Measurements from ENCODE around the gene TRIL.

DNA sequence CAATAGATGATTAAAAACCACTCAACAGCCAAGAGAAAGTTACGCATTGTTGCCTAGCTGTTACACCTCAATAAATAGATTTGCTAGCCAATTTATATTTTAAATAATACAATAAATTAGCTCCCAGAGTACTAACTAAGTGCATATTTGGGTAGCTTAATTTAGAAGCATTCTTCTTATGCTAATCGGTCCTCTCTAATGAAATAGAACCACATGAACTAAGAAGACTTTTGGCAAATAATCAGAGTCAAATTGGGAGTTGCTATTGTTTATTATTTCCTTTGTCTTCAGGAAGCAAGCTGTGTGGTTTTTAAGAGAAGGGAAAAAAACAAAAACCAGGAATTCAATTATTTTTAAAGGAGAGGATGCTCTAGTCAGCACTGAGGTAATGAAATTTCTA is 49.0 kb upstream of the TRIL start:
- TF ChIP-seq, protein P1, sequence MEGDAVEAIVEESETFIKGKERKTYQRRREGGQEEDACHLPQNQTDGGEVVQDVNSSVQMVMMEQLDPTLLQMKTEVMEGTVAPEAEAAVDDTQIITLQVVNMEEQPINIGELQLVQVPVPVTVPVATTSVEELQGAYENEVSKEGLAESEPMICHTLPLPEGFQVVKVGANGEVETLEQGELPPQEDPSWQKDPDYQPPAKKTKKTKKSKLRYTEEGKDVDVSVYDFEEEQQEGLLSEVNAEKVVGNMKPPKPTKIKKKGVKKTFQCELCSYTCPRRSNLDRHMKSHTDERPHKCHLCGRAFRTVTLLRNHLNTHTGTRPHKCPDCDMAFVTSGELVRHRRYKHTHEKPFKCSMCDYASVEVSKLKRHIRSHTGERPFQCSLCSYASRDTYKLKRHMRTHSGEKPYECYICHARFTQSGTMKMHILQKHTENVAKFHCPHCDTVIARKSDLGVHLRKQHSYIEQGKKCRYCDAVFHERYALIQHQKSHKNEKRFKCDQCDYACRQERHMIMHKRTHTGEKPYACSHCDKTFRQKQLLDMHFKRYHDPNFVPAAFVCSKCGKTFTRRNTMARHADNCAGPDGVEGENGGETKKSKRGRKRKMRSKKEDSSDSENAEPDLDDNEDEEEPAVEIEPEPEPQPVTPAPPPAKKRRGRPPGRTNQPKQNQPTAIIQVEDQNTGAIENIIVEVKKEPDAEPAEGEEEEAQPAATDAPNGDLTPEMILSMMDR (IDR thresholded peaks at IDR 0.05; ENCODE audit: low read depth, low read length), result no peak
- TF ChIP-seq POLR2A (IDR thresholded peaks at IDR 0.05; ENCODE audit: extremely low read depth, insufficient read length), result no peak

Data from NB4 (cell line).